Fibroblast of skin of back (primary cell): ENCODE results near the gene GPN1.
"Not testable (repeated sequence)": the region's sequence is repeated elsewhere in the genome, so short reads cannot be mapped to it uniquely, and the experiment has no call there.

ENCODE experiments used
- DNase-seq: peaks from one replicate; pipeline ENCODE4 v3.0.0-alpha.2; 2013

GPN1 gene

DNA sequence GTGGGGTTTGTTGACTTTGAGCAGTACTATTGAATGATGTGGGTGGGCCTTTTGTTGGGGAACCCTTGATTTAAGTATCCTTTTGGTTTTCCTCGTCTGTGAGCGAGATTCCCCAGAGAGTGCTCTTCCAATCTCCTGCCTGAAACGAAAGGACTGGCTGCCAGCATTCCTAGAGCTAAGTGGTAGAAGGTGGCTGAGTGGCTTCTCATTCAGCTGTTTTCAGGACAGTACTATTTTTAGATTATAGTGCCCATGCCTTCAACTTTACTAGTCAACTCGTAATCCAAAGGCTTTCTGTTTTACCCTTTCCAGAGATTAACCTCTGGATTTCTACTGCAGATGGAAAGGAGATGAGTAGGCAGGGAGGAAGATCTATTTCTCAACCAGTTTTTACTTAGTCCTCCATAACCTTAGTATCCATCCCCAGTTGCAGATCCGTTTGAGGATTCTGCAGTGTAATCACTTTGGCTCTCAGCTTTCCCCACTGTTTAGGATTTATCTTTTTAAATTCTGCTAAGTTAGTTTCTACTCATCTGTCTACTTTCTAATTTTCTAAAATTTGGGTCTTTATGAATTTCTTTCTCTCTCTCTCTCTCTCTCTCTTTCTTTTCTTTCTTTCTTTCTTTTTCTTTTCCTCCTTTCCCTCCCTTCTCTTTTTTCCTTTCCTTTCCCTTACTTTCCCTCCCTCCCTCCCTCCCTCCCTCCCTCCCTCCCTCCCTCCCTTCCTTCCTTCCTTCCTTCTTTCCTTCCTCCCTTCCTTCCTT is 44.1 kb downstream of the GPN1 start:
- DNase-seq = no peak

DNA sequence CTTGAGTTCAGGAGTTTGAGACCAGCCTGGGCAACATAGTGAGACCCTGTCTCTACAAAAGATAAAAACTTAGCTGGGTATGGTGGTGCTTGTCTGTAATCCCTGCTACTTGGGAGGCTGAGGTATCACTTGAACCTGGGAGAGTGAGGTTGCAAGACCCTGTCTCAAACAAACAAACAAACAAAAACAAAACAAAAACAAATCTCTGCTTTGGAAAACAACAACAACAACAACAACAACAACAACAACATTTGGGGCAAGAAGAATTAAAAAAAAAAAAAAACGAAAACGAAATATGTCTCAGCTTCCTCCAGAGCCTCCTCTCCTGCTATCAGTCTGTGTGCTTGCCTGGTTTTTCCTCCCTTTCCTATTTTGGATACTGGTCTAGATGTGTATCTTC is 51.7 kb downstream of the GPN1 start:
- no peak for DNase-seq

DNA sequence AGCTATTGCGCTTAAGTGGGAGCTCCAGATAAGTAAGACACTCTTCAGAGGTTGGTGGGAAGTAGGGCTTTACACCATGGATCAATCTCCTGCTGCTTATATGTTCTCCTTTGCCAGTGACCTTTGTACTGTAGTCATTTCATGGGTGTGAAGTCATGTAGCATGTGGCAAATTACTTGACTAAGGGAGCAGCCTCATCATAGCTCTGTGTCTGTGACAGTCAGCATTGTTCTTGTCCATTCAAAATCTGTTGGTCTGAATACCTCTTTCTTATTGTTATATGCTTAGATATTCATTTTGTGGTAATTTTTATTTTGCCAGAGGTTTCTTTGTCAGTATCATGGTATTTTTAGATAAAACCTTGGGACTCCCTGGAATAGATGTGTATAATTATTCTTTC is 53.0 kb downstream of the GPN1 start:
- peak; percentile 75 for DNase-seq

GRCh38 chr2:27682334-27682771 is 53.5 kb downstream of the GPN1 start:
- peak; percentile 95 for DNase-seq

DNA sequence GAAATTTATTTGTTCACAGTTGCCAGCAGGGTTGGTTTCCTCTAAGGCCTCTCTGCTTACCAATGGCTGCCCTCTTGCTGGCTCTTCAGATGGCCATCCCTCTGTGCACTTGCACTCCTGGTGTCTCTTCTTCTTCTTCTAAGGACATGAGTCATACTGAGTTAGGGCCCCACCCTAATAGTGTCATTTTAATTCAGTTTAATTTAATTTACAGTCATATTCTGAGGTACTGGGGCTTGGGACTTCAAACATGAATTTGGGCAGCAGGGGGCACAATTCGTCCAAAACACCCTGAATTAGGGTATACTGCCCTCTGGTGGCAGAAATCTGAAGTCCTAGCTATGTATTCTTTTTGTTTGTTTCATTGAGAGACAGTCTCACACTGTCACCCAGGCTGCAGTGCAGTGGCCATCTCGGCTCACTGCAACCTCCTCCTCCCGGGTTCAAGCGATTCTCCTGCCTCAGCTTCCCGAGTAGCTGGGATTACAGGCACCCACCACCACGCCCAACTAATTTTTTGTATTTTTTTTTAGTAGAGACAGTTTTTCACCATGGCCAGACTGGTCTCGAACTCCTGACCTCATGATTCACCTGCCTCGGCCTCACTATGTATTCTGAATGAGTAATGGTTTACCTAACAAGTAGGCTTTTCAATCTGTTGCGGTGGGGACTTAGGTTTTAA is 54.7 kb downstream of the GPN1 start:
- DNase-seq = peak; percentile 90

GRCh38 chr2:27685006-27685405 is 56.2 kb downstream of the GPN1 start:
- DNase-seq = not testable (repeated sequence)

DNA sequence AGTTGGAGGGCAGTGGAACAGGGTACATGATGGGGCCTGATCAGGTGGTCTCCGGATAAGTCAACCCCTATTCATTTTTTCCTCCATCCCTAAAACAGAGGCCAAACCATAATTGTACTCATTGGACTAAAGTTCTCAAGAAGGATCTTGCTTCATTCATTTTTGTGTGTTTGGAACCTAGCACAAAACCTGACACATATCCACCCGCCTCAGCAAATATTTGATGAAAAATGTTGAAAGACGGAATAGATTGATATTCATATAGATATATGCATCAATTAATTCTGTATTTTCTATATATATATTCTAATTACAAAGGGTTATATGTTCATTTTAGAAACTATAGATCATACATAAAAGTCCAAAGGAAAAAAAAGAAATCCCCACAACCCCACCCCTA is 56.7 kb downstream of the GPN1 start:
- no peak for DNase-seq

DNA sequence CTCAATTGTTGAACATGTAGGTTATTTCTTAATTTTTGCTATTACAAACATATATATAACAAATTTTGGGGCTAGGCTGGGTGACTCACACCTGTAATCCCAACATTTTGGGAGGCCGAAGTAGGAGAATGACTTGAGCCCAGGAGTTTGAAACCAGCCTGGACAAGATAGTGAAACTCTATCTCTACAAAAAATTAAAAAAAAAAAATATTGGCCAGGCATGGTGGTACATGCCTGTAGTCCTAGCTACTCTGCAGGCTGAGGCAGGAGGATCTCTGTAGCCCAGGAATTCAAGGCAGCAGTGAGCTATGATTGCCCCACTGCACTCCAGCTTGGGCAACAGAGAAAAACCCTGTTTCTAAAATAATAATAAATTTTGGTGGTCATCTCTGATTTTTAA is 58.4 kb downstream of the GPN1 start:
- DNase-seq = no peak

DNA sequence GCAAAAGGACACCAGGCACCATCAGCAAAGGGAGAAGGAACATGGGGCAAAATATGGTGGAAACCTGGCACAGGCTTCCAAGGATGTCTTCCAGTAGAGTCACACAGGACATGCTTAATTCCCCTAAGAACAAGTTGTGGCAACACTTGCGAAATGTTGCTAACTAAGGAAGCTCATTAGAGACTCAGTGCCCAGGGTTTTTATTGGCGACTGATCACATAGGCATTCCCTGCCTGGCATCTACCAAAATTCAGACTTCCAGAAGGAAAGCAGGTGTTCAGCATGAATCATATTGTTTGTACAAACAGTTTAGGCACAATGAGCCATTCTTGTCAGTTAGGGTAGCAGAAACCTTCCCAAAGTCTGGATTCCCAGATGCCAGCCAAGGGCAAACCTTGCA is 60.6 kb downstream of the GPN1 start:
- no peak for DNase-seq

GRCh38 chr2:27690052-27690451 is 61.2 kb downstream of the GPN1 start:
- no peak for DNase-seq

DNA sequence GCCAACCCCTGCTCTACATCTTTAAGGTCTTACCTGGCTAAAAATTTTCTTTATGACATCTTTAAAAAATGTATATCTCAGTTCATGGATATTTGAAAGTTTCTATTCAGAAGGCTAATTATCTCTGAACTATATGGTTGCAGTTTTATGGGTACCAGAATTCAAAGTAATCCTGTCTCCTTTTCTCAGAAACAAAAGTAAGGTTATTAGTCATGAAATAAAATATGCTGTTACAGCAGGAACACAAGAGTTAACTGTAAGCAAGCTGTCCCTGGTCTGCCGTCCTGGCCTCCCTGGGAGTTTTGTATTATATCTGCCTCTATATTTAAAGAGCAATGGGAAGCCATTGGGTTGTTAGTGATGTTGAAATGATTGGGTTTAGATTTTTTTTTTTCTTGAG is 68.8 kb downstream of the GPN1 start:
- DNase-seq = no peak
